ENCODE measurements around the gene DOCK1.

Gene DOCK1

GRCh38 chr10:127434006-127434405 lies 528.8 kb downstream of the DOCK1 start:
- H3K27ac ChIP-seq, result no peak overlapping the region
- no peak for TF ChIP-seq CTCF (conservative IDR thresholded peaks at IDR 0.05)

GRCh38 chr10:127435246-127435645 lies 530.0 kb downstream of the DOCK1 start:
- H3K27ac ChIP-seq, result no peak overlapping the region
- no peak for TF ChIP-seq CTCF (conservative IDR thresholded peaks at IDR 0.05)

- TF ChIP-seq CTCF (conservative IDR thresholded peaks at IDR 0.05), result no peak
- H3K27ac ChIP-seq, result no peak overlapping the region
These were observed 535.1 kb downstream of the DOCK1 start for GRCh38 chr10:127440371-127440770.

GRCh38 chr10:127441350-127442219 lies 536.4 kb downstream of the DOCK1 start:
- H3K27ac ChIP-seq, result no peak overlapping the region
- TF ChIP-seq CTCF (conservative IDR thresholded peaks at IDR 0.05), result no peak

GRCh38 chr10:127442220-127442525 lies 536.9 kb downstream of the DOCK1 start:
- TF ChIP-seq CTCF (conservative IDR thresholded peaks at IDR 0.05), result no peak
- no peak overlapping the region for H3K27ac ChIP-seq

- TF ChIP-seq CTCF (conservative IDR thresholded peaks at IDR 0.05), result no peak
These were observed 538.9 kb downstream of the DOCK1 start for GRCh38 chr10:127444155-127444554.

GRCh38 chr10:127447197-127447596 lies 542.0 kb downstream of the DOCK1 start:
- TF ChIP-seq CTCF (conservative IDR thresholded peaks at IDR 0.05), result no peak
- H3K27ac ChIP-seq, result no peak overlapping the region

More at GRCh38 chr10:127444155-127444554, 538.9 kb downstream of the DOCK1 start:
- no peak overlapping the region for H3K27ac ChIP-seq

All from VCaP (cell line).